HUDEP-2 (cell line): ENCODE results near the gene ELAVL2.
A peak's percentile ranks its signal among the peaks of the same experiment; 100 is the strongest.

Experiments used
- DNase-seq, 76 experiments: peaks; one replicate each; lab custom pipeline; 2025; ENCODE audit not compliant: unreplicated experiment in 76 of 76; lab: John Stamatoyannopoulos, UW

Gene ELAVL2

GRCh38 chr9:23774266-23774665 lies 51.8 kb downstream of the ELAVL2 start:
- no peak for DNase-seq

- no peak for DNase-seq
Measured at GRCh38 chr9:23772385-23772783, 53.7 kb downstream of the ELAVL2 start.

DNA sequence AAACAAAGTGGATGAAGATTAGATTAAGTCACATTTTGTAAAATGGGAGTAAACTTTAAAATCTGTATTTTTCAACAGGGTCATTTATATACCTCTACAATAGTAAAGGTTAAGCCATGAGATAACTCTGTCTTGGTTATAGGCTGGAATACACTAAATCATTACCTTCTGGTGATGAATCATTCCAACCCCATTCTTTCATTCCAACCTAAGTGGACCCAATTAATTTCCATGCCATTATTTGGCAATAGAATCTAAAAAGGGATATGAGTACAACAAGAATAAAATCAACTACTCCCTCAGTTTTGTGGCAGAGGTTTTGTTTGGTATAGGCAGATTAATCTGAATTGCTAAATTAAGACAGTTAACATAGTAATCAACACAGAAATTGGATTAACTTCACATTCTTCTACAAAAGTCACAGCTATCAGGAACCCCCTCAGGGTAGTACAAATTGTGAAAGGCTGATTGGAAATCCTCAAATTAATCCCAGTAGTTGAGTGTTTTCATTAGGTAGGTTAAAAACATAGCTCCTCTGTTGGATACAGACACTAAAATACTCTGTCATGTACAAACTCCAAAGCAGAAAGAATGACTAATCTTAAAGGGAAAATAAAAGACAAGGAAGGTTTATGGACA lies 54.2 kb downstream of the ELAVL2 start:
- DNase-seq = no peak

GRCh38 chr9:23769307-23769935 lies 56.6 kb downstream of the ELAVL2 start:
- DNase-seq = peak in 1 of 76 experiments; percentile 0

- DNase-seq = no peak
Measured at GRCh38 chr9:23768861-23769260, 57.2 kb downstream of the ELAVL2 start.

DNA sequence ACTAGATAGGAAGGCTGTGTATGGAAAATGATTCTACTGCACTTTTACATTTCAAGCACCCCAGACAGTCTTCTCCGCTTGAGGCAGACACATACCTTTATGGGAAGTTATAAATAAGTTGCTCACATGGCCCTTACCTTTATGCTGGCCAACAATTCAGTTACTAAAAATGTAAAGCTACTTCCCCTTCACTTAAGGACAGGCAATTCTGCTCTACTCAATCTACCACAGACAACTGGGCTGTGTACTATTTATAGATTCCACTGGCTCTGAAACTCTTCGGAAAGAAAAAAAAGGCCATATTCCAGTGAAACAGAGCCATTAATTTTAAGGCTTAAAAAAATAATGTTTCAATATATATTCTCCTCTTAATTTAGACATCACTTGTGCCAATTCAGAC lies 59.4 kb downstream of the ELAVL2 start:
- no peak for DNase-seq

DNA sequence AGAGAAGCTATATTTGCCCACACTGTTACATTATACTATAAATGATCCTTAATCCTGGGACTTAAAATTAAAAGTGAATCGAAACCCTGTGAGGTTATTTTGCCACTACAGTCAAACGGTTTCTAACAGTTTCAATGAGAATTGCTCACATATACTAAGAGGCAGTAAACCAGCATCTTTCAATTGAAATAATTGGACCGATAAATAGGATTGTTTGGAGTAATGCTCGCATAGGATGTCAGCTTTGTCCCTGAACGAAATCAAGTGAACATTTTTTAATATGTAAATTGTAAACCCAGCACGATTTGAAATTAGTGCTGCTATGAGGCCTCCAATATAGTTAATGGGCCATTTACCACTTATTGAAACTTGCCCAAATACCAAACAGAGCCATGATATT lies 60.5 kb downstream of the ELAVL2 start:
- no peak for DNase-seq

- no peak for DNase-seq
Measured at GRCh38 chr9:23764219-23764618, 61.8 kb downstream of the ELAVL2 start.

- no peak for DNase-seq
Measured at GRCh38 chr9:23754551-23754950, 71.5 kb downstream of the ELAVL2 start.

DNA sequence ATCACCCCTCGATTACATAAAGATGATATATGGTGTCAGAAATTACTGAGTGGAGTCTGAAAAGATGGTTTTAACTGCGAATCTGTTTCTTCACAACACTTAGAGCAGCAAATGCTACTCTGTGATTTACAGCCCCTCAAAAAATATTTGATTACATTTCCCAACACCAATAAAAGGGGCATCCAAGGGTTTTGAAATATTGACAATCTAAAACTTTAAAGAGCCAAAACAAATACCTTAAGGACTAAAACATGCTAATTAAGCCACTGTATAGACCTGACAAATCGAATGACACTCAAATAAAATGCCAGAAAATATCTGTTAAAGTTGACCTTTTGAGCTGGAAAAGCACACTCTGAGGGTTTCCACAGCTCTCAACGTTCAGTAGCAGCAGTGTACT lies 73.2 kb downstream of the ELAVL2 start:
- DNase-seq = no peak

DNA sequence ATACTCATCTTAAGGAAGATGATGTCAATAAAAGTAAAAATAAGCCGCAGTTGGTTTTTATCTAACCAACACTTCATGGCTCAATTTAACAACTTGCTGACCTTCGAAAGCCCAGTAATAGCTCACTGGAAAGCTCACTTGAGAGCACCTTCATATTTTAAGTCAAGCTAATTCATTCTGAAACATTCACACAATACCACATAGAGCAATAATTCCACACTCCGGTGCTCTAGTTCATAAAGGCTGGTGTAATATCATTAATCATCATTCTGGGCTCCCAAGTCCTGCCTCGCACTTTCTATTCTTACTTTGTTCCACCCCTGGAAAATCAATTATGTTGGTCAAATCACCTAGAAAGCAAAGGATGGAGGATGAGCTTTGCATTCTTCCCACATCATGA lies 74.4 kb downstream of the ELAVL2 start:
- no peak for DNase-seq

GRCh38 chr9:23750808-23751207 lies 75.2 kb downstream of the ELAVL2 start:
- DNase-seq = no peak

- no peak for DNase-seq
Measured at GRCh38 chr9:23747088-23748075, 78.7 kb downstream of the ELAVL2 start.

DNA sequence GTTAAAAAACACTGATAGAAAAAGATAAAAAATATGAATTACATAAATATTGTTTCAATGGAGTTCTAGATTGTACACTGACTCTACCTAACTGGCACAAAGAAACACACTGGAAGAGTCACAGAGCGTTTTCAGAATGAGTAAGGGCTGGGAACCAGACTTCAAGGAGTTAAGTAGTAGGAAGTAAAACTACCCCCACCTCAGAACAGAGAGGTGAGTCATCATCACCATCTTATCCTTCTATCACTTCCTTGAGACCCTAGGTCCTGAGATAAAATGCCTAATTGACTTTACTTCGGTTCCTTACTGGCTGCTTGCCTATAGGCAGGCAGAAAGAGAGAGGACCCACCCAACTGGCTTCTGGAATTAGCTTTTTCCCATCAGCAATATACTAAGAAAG lies 79.7 kb downstream of the ELAVL2 start:
- no peak for DNase-seq

DNA sequence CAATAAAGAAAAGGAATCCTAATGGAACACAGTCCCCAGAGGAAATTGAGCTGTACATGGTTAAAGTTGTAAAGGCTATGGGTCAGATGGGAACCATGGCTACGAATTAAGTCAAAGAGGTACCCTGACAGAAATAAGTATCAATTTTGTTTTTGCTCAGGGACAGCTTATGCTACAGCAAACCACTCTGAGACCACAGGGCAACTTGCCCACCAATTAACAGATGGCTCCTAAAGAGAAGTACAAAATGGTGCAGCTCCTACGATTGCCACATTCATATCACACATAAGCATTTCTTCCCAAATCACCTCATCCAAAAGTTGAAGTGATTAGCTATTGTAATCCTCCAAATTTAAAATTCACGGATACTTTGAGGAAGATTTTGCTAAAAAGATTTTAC lies 83.0 kb downstream of the ELAVL2 start:
- no peak for DNase-seq

- no peak for DNase-seq
Measured at GRCh38 chr9:23741351-23741750, 84.7 kb downstream of the ELAVL2 start.

GRCh38 chr9:23740531-23740930 lies 85.5 kb downstream of the ELAVL2 start:
- no peak for DNase-seq

DNA sequence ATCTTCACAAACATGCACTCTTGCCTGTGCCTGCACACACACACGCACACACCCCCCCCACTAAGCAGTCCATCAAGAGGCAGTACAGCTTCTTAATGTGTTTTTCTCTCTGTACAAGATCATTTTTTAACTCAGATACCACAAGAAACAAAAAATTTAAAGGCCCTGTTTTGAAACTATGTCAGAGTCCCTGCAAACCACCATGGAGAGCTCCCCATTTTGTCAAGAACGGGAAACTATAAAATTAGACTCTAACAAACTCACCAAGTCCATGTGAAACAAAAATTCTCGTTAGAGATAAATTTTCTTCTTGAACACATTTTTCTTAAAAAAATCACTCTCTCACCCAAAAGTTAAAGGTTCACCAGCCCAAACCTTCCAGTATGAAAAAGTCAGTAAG lies 86.3 kb downstream of the ELAVL2 start:
- DNase-seq = no peak

- DNase-seq = no peak
Measured at GRCh38 chr9:23736293-23736692, 89.7 kb downstream of the ELAVL2 start.

- no peak for DNase-seq
Measured at GRCh38 chr9:23733495-23734078, 92.5 kb downstream of the ELAVL2 start.

DNA sequence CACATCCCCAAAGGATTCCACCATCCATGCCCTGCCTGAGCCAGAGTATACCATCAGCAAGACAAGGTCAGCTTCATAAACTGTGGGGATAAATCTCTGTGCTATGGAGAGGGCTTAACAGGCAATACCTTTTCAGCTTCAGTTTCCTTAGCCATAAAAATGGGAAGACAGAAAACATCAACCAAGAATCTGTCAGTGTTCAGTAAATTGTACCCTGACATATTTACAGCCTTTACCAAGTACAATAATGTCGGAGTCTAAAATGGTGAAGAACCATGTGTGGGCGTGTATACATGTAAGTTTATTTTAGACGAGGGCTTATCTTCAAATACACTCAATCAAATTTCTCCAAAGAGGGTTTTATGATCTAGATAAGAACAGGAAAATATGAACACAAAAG lies 94.7 kb downstream of the ELAVL2 start:
- DNase-seq = no peak
